Left lung (tissue), 10 donors: ENCODE results near the gene CTNNA3. TPM values are rescaled to one million over a fixed set of nuclear protein-coding genes. Genes with fewer than 3 reads are reported as not detected.

Source experiments
- ATAC-seq: fragments of 200-7000 bp; cut with Tn5 transposase; one replicate; pipeline ENCODE4 v1.9.1; 2020; ENCODE audit warnings: moderate library complexity
- DNase-seq, 4 donors: peaks; one replicate each; pipeline ENCODE4 v3.0.0-alpha.2; 2013 to 2020
- H3K27ac ChIP-seq, 2 donors: fragments of 200-600 bp; sonication (generic) in 1 of 2; one replicate each; pipeline versions ENCODE4 v1.5.0 to v1.8.0; 2020 to 2021
- H3K27me3 ChIP-seq, 2 donors: fragments of 200-600 bp; sonication (generic) in 1 of 2; one replicate each; pipeline versions ENCODE4 v1.5.0 to v1.8.0; 2020 to 2021
- H3K36me3 ChIP-seq, 2 donors: fragments of 200-600 bp; sonication (generic) in 1 of 2; one replicate each; pipeline versions ENCODE4 v1.5.0 to v1.8.0; 2020 to 2021
- H3K4me1 ChIP-seq, 2 donors: fragments of 200-600 bp; one replicate each; pipeline ENCODE4 v1.8.0; 2021
- H3K4me3 ChIP-seq, 2 donors: fragments of 200-600 bp; sonication (generic) in 1 of 2; one replicate each; pipeline versions ENCODE4 v1.5.0 to v1.8.0; 2020 to 2021; ENCODE audit warnings: mild to moderate bottlenecking in 1 of 2
- H3K9me3 ChIP-seq, 2 donors: fragments of 200-600 bp; sonication (generic) in 1 of 2; one replicate each; pipeline versions ENCODE4 v1.5.0 to v1.8.0; 2020 to 2021
- CTCF ChIP-seq, 2 donors: fragments of 200-600 bp; sonication (generic) in 1 of 2; IDR thresholded peaks; one replicate each; pipeline versions ENCODE4 v1.5.0 to v1.8.0; 2021; ENCODE audit warnings: antibody characterized with exemption in 2 of 2
- intact Hi-C, 2 donors: fragments of 100-400 bp; cut with DNase I; formaldehyde crosslinking; loops; one replicate each; pipeline versions ENCODE4 v1.11.2 to v1.14.2; 2022
- polyA plus RNA-seq, 6 donors: library from polyadenylated mRNA; unstranded; fragments of 120-200 nt; gene quantifications; one replicate each; pipeline ENCODE4 v1.2.1, GENCODE V29; 2013; ENCODE audit not compliant: insufficient read length in 6 of 6
- total RNA-seq, 2 donors: library from RNA; stranded (reverse); fragmentation: NEBNext Ultra II Directional; extraction: Animal tissue kit (Norgen Biotek cat#: 25700); gene quantifications; one replicate each; pipeline ENCODE4 v1.2.1, GENCODE V29; 2021
- donor health status: DM: no; HTN: yes; CAD: no.
- donor health status: DM: no; HTN: no; CAD: no.

CTNNA3 gene
- total and polyA plus RNA-seq, 8 donors: 1.1 to 8.2 (median 6.6) TPM; not detected in 1

- H3K9me3 ChIP-seq: peaks cover 0 to 29% of the 10 kb centered on the region in 2 donors
- no peaks in the 10 kb centered on the region for H3K27me3 ChIP-seq
- no peaks in the 10 kb centered on the region for H3K36me3 ChIP-seq
- no peaks in the 10 kb centered on the region for H3K4me1 ChIP-seq
- no peak overlapping the region for H3K27ac ChIP-seq
- intact Hi-C loops: no loop called here
- ATAC-seq: no peak
- no peak overlapping the region for H3K4me3 ChIP-seq
- TF ChIP-seq CTCF (IDR thresholded peaks at IDR 0.05): no peak
- no peak for DNase-seq
Measured at GRCh38 chr10:67476201-67476600, 219.8 kb downstream of the CTNNA3 start.

GRCh38 chr10:67473850-67474633, 222.0 kb downstream of the CTNNA3 start:
- H3K36me3 ChIP-seq: no peaks in the 10 kb centered on the region
- H3K4me3 ChIP-seq: no peak overlapping the region
- no peak for ATAC-seq
- intact Hi-C loops: no loop called here
- no peak overlapping the region for H3K27ac ChIP-seq
- no peaks in the 10 kb centered on the region for H3K27me3 ChIP-seq
- no peaks in the 10 kb centered on the region for H3K4me1 ChIP-seq
- H3K9me3 ChIP-seq: peaks cover 0 to 19% of the 10 kb centered on the region in 2 donors
- no peak for DNase-seq
- no peak for TF ChIP-seq CTCF (IDR thresholded peaks at IDR 0.05)

DNA sequence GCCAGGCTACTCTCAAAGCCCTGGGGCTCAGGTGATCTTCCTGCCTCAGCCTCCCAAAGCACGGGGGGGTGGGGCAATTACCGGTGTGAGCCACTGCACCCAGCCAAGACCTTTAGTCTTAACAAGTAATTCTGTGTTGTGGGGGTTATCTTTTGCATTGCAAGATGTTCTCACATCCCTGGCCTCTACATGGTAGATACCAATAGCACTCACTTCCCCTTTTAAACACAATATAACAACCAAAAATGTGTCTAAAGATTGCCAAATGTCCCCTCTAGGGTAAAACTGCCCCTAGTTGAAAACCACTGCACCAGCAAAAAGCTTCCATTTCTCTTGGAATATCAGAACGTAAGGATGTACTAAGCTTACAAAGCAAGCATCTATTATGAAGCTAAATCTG, 225.0 kb downstream of the CTNNA3 start:
- no peak overlapping the region for H3K4me3 ChIP-seq
- no peaks in the 10 kb centered on the region for H3K9me3 ChIP-seq
- DNase-seq: no peak
- TF ChIP-seq CTCF (IDR thresholded peaks at IDR 0.05): no peak
- H3K4me1 ChIP-seq: no peaks in the 10 kb centered on the region
- no peaks in the 10 kb centered on the region for H3K36me3 ChIP-seq
- H3K27me3 ChIP-seq: no peaks in the 10 kb centered on the region
- no peak overlapping the region for H3K27ac ChIP-seq
- no peak for ATAC-seq
- intact Hi-C loops: no loop called here

DNA sequence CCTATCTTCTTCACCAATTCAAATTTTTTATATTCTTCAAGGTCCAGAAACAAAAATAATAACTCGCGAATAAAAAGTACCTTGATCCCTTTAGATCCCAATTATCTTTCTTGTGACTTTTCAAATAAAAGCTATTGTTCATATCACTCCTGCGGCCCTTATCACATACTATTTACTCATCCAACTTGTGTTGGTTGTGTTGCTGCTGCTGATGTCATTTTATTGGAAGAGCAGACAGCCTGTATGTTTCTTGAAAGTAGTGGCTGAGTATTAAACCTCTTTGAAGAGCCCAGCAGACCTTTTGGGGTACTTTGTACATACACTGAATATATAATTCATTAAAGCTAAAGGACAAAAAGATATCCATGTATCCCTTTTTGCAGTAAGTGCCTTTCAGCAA, 231.7 kb downstream of the CTNNA3 start:
- no peak overlapping the region for H3K4me3 ChIP-seq

GRCh38 chr10:67452892-67453291, 243.1 kb downstream of the CTNNA3 start:
- H3K27ac ChIP-seq: no peak overlapping the region
- H3K9me3 ChIP-seq: peaks cover 0 to 15% of the 10 kb centered on the region in 2 donors
- no peaks in the 10 kb centered on the region for H3K36me3 ChIP-seq
- intact Hi-C loops: no loop called here
- TF ChIP-seq CTCF (IDR thresholded peaks at IDR 0.05): no peak
- H3K27me3 ChIP-seq: no peaks in the 10 kb centered on the region
- no peak overlapping the region for H3K4me3 ChIP-seq
- DNase-seq (no peak), ATAC-seq (no peak)
- no peaks in the 10 kb centered on the region for H3K4me1 ChIP-seq

More for the DNA sequence above, 231.7 kb downstream of the CTNNA3 start:
- no peak overlapping the region for H3K27ac ChIP-seq
- no peaks in the 10 kb centered on the region for H3K27me3 ChIP-seq
- no peaks in the 10 kb centered on the region for H3K36me3 ChIP-seq
- intact Hi-C loops: no loop called here
- H3K4me1 ChIP-seq: no peaks in the 10 kb centered on the region
- TF ChIP-seq CTCF (IDR thresholded peaks at IDR 0.05): no peak
- DNase-seq (no peak), ATAC-seq (no peak)
- H3K9me3 ChIP-seq: no peaks in the 10 kb centered on the region
